GM18520 (cell line): Measurements from ENCODE around the gene MEX3D.
"Not testable (repeated sequence)": the region's sequence is repeated elsewhere in the genome, so short reads cannot be mapped to it uniquely, and the experiment has no call there.

Experiments
- ATAC-seq: cut with Tn5 transposase; IDR thresholded peaks from one replicate; pipeline ENCODE4 v1.9.1; 2021; ENCODE audit not compliant: unreplicated experiment

Gene MEX3D

DNA sequence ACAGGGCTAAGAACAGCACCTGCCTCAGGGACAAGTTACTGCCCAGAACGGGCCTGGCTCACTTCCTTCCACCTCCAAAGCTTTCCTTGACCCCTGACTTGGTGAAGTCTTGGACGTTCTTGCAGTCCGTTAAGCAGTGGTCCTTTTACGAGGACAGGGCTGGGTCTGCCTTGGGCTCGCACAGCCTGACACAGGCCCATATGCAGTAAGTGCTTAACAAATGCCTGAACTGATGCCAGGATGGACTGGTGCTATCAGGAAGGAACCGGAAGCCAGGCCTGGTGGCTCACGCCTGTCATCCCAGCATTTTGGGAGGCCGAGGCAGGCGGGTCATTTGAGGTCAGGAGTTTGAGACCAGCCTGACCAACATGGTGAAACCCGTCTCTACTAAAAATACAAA, 46.1 kb downstream of the MEX3D start:
- ATAC-seq, result no peak

DNA sequence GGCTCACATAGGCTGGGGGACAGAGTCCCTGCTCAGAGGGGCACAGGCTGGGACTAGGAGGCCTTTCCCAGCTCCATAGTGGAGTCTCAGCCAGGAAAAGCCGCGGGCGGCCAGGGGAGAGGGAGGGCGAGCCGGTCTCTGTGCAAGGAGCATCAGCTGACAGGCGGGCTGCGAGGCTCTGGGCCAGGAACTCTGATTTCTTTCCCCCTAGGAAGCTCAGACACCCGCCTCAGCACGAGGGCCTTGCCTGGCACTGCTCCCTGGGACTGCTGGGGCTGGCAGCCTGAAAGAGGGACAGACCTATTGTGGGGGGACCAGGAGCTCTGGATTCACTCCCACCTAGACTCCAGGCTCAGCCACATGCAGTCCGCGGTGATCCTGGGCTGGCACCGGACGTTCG, 46.5 kb downstream of the MEX3D start:
- ATAC-seq, result no peak

DNA sequence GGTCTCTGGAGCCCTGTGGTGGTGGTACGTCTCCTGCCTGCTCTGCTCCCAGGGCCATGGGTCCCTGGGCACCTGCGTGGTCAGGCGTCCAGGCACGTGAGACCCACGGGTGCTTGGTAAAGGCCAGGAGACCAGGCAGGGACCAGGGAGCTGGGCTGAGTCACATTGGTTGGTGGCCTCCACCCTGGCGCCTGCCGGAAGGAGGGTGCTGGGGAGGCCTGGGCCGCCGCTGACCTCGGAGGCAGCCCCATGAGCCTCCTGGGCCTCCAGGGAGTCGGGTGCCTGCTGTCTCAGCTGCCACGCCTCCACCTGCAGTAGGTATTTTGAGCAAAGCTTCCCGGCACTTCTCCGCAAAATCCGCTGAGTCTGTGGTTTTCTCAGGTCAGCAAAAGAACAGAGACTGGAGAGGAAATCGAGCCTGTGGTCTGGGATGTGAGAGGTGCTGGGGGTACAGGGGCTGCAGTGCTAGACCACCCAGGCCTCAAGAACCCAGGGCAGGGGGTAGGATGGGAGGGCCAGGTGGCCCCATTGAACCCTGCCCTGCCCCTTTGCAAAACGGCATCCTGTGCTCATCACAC, 47.8 kb downstream of the MEX3D start:
- ATAC-seq, result no peak

- not testable (repeated sequence) for ATAC-seq
These were observed 48.3 kb downstream of the MEX3D start for GRCh38 chr19:1519802-1520201.

- no peak for ATAC-seq
These were observed 49.7 kb downstream of the MEX3D start for GRCh38 chr19:1518471-1518870.

DNA sequence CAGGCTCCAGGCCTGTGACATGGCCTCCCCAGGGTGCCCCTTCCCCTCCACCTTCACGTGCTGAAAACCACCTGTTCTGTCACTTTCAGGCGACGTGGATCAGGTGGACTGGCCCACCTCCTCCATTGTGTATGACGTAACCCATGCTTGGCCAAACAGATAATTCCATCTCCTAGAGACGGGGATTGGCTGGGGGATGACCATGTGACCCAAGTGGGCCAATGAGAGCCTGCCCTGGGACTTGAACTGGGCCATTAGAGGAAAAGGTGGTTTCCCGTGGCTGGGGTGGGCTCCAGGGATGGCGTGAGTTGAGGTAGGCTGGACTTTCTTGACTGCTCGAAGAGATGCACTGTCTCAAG, 51.8 kb downstream of the MEX3D start:
- no peak for ATAC-seq

- ATAC-seq, result no peak
These were observed 53.0 kb downstream of the MEX3D start for GRCh38 chr19:1514986-1515721.

GRCh38 chr19:1514295-1514661, 53.8 kb downstream of the MEX3D start:
- ATAC-seq, result no peak

DNA sequence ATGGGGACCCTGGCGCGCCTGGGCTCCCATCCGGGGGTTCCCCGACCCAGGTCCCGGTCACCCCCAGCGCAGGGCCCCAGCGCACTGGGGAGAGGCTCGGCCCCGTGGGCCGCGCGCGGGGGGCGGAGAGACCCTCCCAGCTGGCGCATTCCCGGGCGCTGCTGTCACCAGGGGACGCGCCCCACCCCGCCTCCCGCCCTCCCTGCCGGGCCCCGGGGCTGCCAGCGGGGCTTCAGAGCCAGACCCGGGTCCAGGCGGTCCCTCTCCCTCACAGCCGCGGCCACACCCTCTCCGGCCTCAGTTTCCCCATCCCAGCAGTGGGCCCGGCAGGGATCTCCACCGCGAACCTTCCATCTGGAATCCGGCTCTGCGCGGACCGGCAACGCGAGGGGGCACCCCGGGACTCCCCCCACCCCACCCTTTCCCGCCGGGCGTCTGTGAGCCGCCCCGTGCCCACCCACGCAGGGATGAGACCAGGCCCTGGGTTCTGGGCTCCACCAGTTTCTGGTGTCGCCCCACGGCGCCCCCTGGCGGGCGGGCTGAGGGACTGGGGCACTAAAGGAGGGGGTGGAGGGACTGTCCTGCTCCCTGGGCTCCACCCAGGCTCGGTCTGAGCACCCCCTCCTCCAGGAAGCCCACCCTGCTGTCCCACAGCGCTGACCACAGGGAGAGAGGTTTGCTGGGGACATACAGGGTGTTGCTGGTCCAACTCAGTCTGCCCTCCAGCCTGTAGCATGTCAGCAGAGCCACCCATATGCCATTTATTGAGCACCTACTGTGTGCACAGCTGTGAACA, 54.4 kb downstream of the MEX3D start:
- no peak for ATAC-seq

GRCh38 chr19:1512671-1513498, 55.2 kb downstream of the MEX3D start, which contains the start of gene ADAMTSL5:
Gene ADAMTSL5, minus strand, starts transcription at chr19:1513019. Its CDS starts 2,076 bp downstream, at chr19:1510943.
- no peak for ATAC-seq

- no peak for ATAC-seq
These were observed 56.5 kb downstream of the MEX3D start for GRCh38 chr19:1511318-1512317.

DNA sequence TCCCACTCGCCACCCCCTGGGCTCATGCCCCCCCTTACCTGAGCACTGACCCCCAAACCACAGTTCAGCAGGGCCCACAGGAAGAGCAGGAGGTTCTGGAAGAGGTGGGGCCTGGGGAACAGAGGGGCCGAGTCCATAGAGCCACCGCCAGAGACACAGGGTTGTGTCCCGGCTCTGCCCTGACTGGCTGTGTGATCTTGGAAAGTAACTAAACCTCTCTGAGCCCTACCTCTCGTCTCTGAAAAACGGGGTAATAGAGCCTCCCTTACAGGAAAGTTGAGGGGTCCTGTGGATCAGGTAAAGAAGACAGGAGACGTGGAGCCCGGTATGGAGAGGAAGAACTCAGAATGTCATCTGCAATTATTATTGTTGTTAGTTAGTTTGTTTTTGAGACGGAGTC, 57.3 kb downstream of the MEX3D start:
- ATAC-seq, result no peak

DNA sequence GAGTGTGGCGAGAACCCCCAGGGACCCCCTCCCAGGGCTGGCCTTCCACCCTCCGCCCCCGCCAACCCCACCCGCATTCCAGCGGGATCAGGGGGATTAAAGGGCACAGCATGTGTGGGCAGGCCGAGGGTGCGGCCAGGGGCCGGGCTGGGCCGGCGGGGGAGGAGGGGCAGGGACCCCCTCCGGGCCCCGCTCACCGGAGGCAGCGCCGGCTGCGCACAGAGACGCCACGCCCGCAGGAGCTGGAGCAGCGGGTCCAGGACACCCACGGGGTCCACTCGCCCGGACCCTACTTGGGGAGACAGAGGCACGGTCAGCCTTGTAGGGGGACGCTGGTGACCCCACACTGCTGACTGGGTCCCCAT, 57.7 kb downstream of the MEX3D start:
- no peak for ATAC-seq

DNA sequence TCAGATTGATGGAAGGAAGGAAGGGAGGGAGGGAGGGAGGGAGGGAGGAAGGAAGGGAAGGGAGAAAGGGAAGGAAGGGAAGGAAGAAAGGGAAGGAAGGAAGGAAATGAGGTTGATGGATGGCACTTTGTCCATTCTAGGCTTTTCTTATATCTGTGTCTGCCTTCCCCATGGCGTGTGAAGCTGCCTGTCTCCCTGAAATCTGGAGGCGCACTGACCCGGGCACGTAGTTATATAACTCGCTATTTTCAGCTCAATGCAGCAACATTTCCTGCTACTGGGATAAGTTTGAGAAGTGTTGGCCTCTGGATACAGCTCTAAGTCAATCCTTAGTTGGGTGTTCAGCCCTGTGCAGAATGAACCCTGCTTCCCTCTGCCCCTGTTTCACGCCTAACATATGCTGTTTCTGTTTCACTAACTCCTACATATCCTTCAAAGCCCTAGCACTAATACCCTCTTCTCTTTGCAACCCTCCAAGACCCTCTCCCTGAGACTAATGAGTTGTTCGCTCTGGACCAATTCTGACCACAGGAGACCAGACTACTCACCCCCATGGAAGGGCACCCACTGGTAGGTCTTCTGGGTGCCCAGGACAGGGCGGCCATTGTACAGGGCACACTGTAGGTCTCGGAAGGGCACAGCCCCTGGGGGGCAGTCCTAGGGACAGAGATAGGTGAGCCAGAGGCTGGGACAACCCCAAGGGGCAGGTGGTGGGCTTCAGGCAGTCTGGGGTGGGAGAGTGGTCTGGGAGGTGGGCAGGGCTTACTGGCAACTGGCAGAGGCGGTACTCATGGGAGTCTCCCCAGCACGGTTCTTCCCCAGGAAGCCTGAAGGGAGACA, 58.3 kb downstream of the MEX3D start:
- no peak for ATAC-seq

GRCh38 chr19:1508507-1508856, 59.6 kb downstream of the MEX3D start:
- no peak for ATAC-seq

DNA sequence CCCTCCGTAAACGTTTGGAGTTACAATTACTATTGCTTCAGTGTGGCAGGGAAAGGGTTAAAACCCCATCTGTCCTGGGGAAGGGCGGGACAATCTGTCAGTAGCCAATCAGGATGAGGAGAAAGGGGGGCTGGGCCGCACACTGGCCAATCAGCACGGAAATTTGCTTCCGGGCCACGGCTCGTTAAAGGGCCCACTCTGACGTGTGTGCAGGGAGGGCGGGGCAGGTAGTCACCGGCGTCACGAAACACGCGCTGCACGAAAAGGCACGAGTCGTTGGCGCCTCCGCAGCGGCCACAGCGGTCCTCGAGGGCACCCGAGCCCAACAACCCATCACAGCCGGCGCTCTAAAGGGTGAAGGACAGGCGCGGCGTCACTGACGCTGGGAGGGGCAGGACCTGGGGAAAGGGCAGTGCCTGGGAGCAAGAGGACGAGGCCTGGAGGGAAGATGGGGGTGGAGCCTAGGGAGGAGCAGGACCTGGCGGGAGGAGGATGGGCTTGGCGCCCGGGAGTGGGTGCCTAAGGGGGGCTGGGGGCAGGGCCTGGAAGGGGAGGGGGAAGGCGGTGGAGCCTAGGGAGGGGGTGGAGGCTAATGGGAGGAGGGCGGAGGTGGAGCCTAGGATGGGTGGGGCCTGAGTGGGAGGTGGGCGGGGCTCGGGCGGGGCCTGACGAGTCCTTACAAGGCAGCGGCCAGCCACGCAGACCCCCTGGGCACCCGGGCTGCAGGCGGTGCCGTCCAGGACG, 60.2 kb downstream of the MEX3D start:
- ATAC-seq, result no peak

GRCh38 chr19:1507192-1507660, 60.9 kb downstream of the MEX3D start:
- ATAC-seq, result no peak
